T-helper 17 cell (primary cell): ENCODE results near the gene HYCC1. TPM values are rescaled to one million over a fixed set of nuclear protein-coding genes. Genes with fewer than 3 reads are reported as not detected.
"Not testable (repeated sequence)": the region's sequence is repeated elsewhere in the genome, so short reads cannot be mapped to it uniquely, and the experiment has no call there.

ENCODE experiments used
- ATAC-seq: fragments of 150-1000 bp; cut with Tn5 transposase; 2 replicates; pipeline ENCODE4 v1.10.0; 2021; ENCODE audit warnings: mild to moderate bottlenecking, moderate library complexity
- DNase-seq, 3 donors: peaks; one replicate each; pipeline versions ENCODE4 v3.0.0 to v3.0.0-alpha.2; 2020 to 2021
- H3K9me3 ChIP-seq: one replicate; pipeline ENCODE4 v1.7.0; 2013; ENCODE audit warnings: low read length, mild to moderate bottlenecking; ENCODE audit not compliant: control insufficient read depth, poor library complexity, severe bottlenecking
- H3K27ac Mint-ChIP-seq: one replicate; pipeline ENCODE4 v1.8.0; 2022; ENCODE audit warnings: mild to moderate bottlenecking, moderate library complexity, mixed read lengths
- H3K27me3 Mint-ChIP-seq: one replicate; pipeline ENCODE4 v1.8.0; 2022; ENCODE audit warnings: mixed read lengths
- H3K36me3 Mint-ChIP-seq: one replicate; pipeline ENCODE4 v1.8.0; 2022; ENCODE audit warnings: low read depth, mixed read lengths
- H3K4me1 Mint-ChIP-seq: one replicate; pipeline ENCODE4 v1.8.0; 2022; ENCODE audit warnings: mild to moderate bottlenecking, mixed read lengths
- H3K4me3 Mint-ChIP-seq: one replicate; pipeline ENCODE4 v1.8.0; 2022; ENCODE audit warnings: mild to moderate bottlenecking, moderate library complexity, mixed read lengths
- total RNA-seq, 4 donors: library from RNA in 2 of 4; stranded (reverse) in 2 of 4; gene quantifications; one replicate each; pipeline ENCODE4 v1.2.3 and lab custom pipeline; 2022 to 2026

HYCC1 gene
- total RNA-seq, 2 donors from 2014 or later, result 19.6 to 24.9 TPM

- ATAC-seq (no peak), DNase-seq (no peak)
- Mint-ChIP-seq H3K4me1 (peaks cover 17% of the 10 kb centered on the region), H3K27ac (no peak overlapping the region), H3K4me3 (no peak overlapping the region), H3K27me3 (no peaks in the 10 kb centered on the region), H3K36me3 (peaks cover 8% of the 10 kb centered on the region)
- no peaks in the 10 kb centered on the region for H3K9me3 ChIP-seq
These were observed 23.4 kb downstream of the HYCC1 start for GRCh38 chr7:22990588-22990949.

GRCh38 chr7:22989643-22990587 lies 24.0 kb downstream of the HYCC1 start:
- Mint-ChIP-seq H3K36me3 (peaks cover 8% of the 10 kb centered on the region), H3K4me1 (peaks cover 13% of the 10 kb centered on the region), H3K27me3 (no peaks in the 10 kb centered on the region), H3K4me3 (no peak overlapping the region), H3K27ac (no peak overlapping the region)
- no peaks in the 10 kb centered on the region for H3K9me3 ChIP-seq
- DNase-seq, result no peak
- no peak for ATAC-seq

GRCh38 chr7:22985436-22985835 lies 28.5 kb downstream of the HYCC1 start:
- no peak overlapping the region for H3K4me3 Mint-ChIP-seq
- H3K4me1 Mint-ChIP-seq, result peaks cover 4% of the 10 kb centered on the region
- no peak overlapping the region for H3K27ac Mint-ChIP-seq
- ATAC-seq (no peak), DNase-seq (no peak)
- H3K36me3 Mint-ChIP-seq, result peaks cover 11% of the 10 kb centered on the region
- H3K27me3 Mint-ChIP-seq, result no peaks in the 10 kb centered on the region
- H3K9me3 ChIP-seq, result no peaks in the 10 kb centered on the region

- peaks cover 4% of the 10 kb centered on the region for H3K4me1 Mint-ChIP-seq
- no peaks in the 10 kb centered on the region for H3K27me3 Mint-ChIP-seq
- no peak for ATAC-seq
- peaks cover 5% of the 10 kb centered on the region for H3K36me3 Mint-ChIP-seq
- no peak overlapping the region for H3K4me3 Mint-ChIP-seq
- no peak for DNase-seq
- H3K9me3 ChIP-seq, result no peaks in the 10 kb centered on the region
- no peak overlapping the region for H3K27ac Mint-ChIP-seq
These were observed 30.6 kb downstream of the HYCC1 start for GRCh38 chr7:22983257-22983855.

- Mint-ChIP-seq H3K27me3 (no peaks in the 10 kb centered on the region), H3K4me3 (no peak overlapping the region), H3K36me3 (peaks cover 3% of the 10 kb centered on the region), H3K4me1 (peaks cover 4% of the 10 kb centered on the region), H3K27ac (no peak overlapping the region)
- H3K9me3 ChIP-seq, result no peaks in the 10 kb centered on the region
- ATAC-seq, result no peak
- DNase-seq, result no peak
These were observed 33.5 kb downstream of the HYCC1 start for GRCh38 chr7:22980422-22980821.

- peaks cover 3% of the 10 kb centered on the region for H3K36me3 Mint-ChIP-seq
These were observed 34.1 kb downstream of the HYCC1 start for GRCh38 chr7:22979861-22980260.

GRCh38 chr7:22979251-22979650 lies 34.7 kb downstream of the HYCC1 start:
- Mint-ChIP-seq H3K27ac (no peak overlapping the region), H3K4me3 (no peak overlapping the region), H3K4me1 (peaks cover 4% of the 10 kb centered on the region), H3K36me3 (peaks cover 3% of the 10 kb centered on the region), H3K27me3 (no peaks in the 10 kb centered on the region)
- no peaks in the 10 kb centered on the region for H3K9me3 ChIP-seq
- ATAC-seq, result no peak
- DNase-seq, result no peak

More at GRCh38 chr7:22979861-22980260, 34.1 kb downstream of the HYCC1 start:
- no peaks in the 10 kb centered on the region for H3K9me3 ChIP-seq
- peaks cover 4% of the 10 kb centered on the region for H3K4me1 Mint-ChIP-seq
- H3K27me3 Mint-ChIP-seq, result no peaks in the 10 kb centered on the region
- H3K27ac Mint-ChIP-seq, result no peak overlapping the region
- DNase-seq, result no peak
- H3K4me3 Mint-ChIP-seq, result no peak overlapping the region
- no peak for ATAC-seq

GRCh38 chr7:22974636-22975035 lies 39.3 kb downstream of the HYCC1 start:
- H3K36me3 Mint-ChIP-seq, DNase-seq, ATAC-seq, H3K9me3 ChIP-seq, H3K4me3 Mint-ChIP-seq, H3K4me1 Mint-ChIP-seq, H3K27me3 Mint-ChIP-seq, H3K27ac Mint-ChIP-seq: not testable (repeated sequence)

- no peaks in the 10 kb centered on the region for H3K9me3 ChIP-seq
- H3K27me3 Mint-ChIP-seq, result no peaks in the 10 kb centered on the region
- no peaks in the 10 kb centered on the region for H3K4me1 Mint-ChIP-seq
- H3K4me3 Mint-ChIP-seq, result no peak overlapping the region
- no peaks in the 10 kb centered on the region for H3K36me3 Mint-ChIP-seq
- H3K27ac Mint-ChIP-seq, result no peak overlapping the region
- no peak for DNase-seq
- no peak for ATAC-seq
These were observed 41.7 kb downstream of the HYCC1 start for GRCh38 chr7:22972207-22972606.

GRCh38 chr7:22969010-22969431 lies 44.9 kb downstream of the HYCC1 start:
- no peaks in the 10 kb centered on the region for H3K27me3 Mint-ChIP-seq
- H3K4me1 Mint-ChIP-seq, result peaks cover 2% of the 10 kb centered on the region
- ATAC-seq (no peak), DNase-seq (no peak)
- H3K9me3 ChIP-seq, result no peaks in the 10 kb centered on the region
- H3K27ac Mint-ChIP-seq, result no peak overlapping the region
- no peaks in the 10 kb centered on the region for H3K36me3 Mint-ChIP-seq
- no peak overlapping the region for H3K4me3 Mint-ChIP-seq

Other genes with a start within 250 kb of the HYCC1 start
- gene TOMM7, start 191.3 kb downstream of the HYCC1 start, total RNA-seq, result 100 to 1,000 TPM; 425 to 606 TPM
- 10 to 100 TPM; 12.8 to 14.5 TPM for gene KLHL7, start 91.7 kb upstream of the HYCC1 start, total RNA-seq
- 10 to 100 TPM; 26.0 to 28.4 TPM for gene NUP42, start 167.9 kb upstream of the HYCC1 start, total RNA-seq
- gene GPNMB, start 232.6 kb upstream of the HYCC1 start, total RNA-seq, result not detected